Inflammatory macrophage (primary cell): ENCODE data around the gene GRAPL.
"Not testable (repeated sequence)": the region's sequence is repeated elsewhere in the genome, so short reads cannot be mapped to it uniquely, and the experiment has no call there.

Experiments used
- DNase-seq, 2 donors: peaks; one replicate each; pipeline ENCODE4 v3.0.0-alpha.2; 2020 to 2022

GRAPL gene

GRCh38 chr17:19137959-19138358 lies 10.6 kb downstream of the GRAPL start:
- not testable (repeated sequence) for DNase-seq

GRCh38 chr17:19141366-19142155 lies 14.2 kb downstream of the GRAPL start:
- not testable (repeated sequence) for DNase-seq

DNA sequence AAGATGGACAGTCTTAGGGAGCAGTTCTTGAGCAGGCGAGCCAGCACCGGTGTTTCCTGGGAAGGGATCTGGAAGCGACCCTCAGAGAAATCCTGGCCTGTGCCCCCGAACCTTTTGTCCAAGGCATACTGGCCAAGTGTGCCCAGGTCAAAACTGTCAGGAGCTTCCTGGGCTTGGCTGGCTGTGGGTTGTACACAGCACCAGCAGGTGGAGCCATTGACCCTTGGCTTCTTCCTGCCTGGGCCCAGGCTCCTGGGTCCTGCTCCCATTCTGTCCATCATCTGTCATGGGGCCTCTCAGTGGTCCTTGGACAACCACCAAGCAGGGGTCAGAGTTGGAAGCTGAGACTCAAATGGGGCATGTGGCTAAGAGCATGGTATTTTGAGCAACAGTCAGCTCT lies 15.0 kb downstream of the GRAPL start:
- DNase-seq = not testable (repeated sequence)

GRCh38 chr17:19143097-19143777 lies 15.8 kb downstream of the GRAPL start:
- DNase-seq = not testable (repeated sequence)

DNA sequence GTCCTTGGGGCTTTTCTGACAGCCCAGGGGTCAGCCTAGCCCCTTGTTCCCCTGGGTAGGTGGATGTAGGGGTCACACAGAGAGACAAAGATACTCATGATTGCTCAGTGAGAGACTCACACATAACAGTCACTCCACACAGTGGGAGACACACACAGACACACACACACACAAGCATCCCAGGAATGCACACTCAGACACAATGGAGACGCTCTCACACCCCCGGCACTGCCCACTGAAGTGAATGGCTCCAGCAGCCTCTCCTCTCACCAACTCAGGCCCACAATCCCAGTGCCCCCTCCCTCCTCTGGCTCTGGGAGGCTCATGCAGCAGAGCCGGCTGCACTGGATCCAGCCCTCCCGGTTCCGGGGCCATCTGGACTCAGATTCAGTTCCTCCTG lies 17.0 kb downstream of the GRAPL start:
- DNase-seq = not testable (repeated sequence)

GRCh38 chr17:19145471-19145870 lies 18.1 kb downstream of the GRAPL start:
- not testable (repeated sequence) for DNase-seq

GRCh38 chr17:19150678-19151615 lies 23.6 kb downstream of the GRAPL start:
- DNase-seq = not testable (repeated sequence)

GRCh38 chr17:19157628-19158027 lies 30.2 kb downstream of the GRAPL start:
- not testable (repeated sequence) for DNase-seq

DNA sequence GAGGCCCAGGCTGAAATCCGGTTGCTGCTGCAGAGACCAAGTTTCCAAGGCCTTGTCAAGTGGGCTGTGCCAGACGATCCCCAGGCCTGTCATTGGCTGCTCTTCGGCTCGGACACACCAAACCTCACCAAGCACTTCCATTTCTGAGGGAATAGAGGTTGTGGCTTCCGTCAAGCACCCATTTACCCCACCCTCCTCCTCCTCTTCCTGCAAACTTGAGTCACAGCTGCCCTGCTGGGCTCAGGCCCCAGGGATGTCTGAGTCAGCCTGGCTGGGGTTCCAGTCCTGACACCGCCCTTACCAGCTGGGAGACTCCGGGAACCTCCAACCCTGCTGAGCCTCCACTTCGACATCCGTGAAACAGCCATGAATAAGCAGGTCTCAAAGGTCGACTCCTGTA lies 31.1 kb downstream of the GRAPL start:
- not testable (repeated sequence) for DNase-seq

- DNase-seq = not testable (repeated sequence)
These were observed 31.5 kb downstream of the GRAPL start for GRCh38 chr17:19158938-19159337.

DNA sequence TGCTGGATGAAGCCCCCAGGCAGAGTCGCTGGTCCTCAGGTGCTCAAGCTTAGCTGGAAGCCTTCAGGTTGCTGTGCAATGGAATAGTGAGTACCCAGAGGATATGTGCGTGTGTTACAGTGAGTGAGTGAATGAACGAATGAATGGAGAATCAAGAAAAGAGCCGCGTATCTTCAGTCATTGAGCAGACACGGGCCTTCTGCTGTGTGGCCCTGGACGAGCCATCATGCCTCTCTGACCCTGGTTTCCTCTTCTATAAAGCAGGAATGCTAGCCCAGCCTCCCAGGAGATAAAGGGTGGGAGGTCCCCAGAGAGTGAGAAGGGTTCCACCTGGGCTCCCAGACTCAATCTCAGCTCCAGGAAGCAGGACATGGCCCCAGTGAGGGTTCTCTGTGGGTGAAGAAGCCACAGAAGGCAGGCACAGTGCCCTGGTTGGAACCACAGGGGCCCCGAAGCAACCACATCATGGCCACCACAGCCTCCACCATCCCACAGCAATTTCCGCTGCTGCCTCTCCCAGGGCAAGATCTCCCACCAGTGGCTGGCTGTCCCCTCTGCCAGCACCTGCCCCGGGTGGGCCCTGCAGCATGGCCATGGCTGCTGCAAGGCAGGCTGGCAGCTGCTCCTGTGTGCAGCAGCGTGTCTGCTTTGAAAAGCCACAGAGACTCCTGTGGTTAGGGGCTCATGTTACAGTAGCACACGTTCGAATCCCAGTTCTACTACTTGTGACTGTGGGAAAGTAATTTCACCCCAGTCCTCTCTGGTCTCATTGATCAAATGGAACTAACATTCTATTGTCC lies 34.1 kb downstream of the GRAPL start:
- DNase-seq = not testable (repeated sequence)

- DNase-seq = not testable (repeated sequence)
These were observed 35.2 kb downstream of the GRAPL start for GRCh38 chr17:19162384-19163216.

DNA sequence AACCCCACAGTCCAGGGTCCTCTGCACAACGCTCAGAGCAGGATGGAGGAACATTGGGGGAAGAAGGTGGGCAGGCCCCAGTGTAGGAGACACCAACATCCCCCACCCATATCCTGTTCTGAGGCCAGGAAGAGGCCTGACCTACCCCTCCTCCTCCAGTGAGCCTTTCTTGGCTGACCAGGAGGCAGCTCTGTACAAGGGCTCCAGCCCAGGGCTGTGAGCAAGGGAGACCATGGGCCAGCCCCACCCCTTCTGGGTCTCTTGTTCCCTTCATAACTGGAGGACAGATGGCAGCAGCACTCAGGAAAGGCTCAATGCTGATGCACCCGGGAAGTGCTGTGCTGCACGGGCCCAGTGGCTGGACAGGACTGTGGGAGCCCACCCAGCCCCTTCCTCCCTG lies 47.0 kb downstream of the GRAPL start:
- DNase-seq = not testable (repeated sequence)

DNA sequence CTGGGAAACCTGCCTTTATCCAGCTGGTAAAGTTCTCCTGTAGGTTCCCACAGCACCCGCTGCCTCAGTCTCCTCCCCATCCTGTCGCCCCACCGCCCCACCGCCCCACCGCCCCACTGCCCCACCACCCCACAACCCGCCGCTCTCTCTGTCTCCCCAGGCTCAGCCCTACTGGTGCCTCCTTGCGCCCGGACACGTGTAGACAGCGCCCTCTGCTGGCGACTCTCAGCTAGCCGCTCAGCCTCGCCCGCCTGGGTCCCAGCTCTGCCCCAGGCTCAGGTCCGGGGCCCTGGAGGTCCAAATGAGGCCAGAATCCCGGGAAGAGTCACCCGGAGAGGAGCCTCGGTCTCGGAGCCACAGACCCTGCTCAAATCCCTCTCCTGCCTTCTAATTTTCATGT lies 48.0 kb downstream of the GRAPL start:
- DNase-seq = not testable (repeated sequence)

DNA sequence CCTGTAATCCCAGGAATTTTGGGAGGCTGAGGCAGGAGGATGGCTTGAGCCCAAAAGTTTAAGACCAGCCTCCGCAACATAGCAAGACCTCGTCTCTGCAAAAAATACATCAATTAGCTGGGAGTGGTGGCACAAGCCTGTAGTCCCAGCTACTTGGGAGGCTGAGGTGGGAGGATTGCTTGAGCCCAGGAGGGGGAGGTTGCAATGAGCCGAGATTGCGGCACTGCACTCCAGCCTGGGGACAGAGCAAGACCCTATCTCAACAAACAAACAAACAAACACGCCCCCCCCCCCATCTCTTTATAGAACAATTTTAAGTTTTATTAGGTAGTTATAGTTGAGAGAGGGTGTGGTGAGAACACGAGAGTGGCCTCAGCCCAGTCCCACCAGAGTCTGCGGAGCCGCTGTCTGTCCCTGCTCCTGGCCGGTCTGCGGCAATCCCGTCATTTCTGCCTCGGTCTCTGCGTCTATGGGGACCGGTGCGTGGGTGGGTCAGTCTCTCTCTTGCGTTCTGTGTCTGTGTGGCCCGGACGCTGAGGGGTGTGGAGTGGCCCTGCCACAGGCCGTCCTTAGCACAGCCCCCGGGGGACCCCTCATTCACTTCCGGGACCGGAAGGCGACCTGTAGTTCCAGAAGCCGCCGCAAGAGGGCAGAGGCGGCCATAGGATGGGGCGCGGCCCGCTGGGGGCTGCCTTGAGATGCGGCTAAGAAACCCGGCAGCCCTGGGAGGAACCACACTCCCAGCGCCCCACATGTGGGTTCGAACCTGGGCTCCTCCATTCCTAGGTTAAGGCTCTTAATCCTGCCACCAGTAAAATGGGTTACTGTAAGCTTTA lies 53.9 kb downstream of the GRAPL start:
- DNase-seq = not testable (repeated sequence)

- not testable (repeated sequence) for DNase-seq
These were observed 60.8 kb downstream of the GRAPL start for GRCh38 chr17:19187883-19188869.

- DNase-seq = not testable (repeated sequence)
These were observed 61.7 kb downstream of the GRAPL start for GRCh38 chr17:19188870-19189708.
